Fibroblast of villous mesenchyme (primary cell): ENCODE measurements around the gene MAN2B2. TPM values are rescaled to one million over a fixed set of nuclear protein-coding genes. Genes with fewer than 3 reads are reported as not detected.

Source experiments
- DNase-seq: peaks from one replicate; pipeline ENCODE4 v3.0.0-alpha.2; 2010; ENCODE audit warnings: low read depth
- H3K4me3 ChIP-seq: 2 replicates; pipeline ENCODE4 v1.5.1; 2011; ENCODE audit warnings: low read depth, mild to moderate bottlenecking, low read length
- total RNA-seq: library from RNA; depleted of rRNA; stranded (reverse); fragments of >200 nt; gene quantifications from 2 replicates; pipeline ENCODE4 v1.2.3, GENCODE V29; 2012
- TF ChIP-seq, protein P1 (sequence below): IDR thresholded peaks from 2 replicates; pipeline ENCODE4 v1.5.1; 2012; ENCODE audit warnings: low read depth, mild to moderate bottlenecking, low read length; ENCODE audit not compliant: insufficient read depth

MAN2B2 gene
- total RNA-seq, 1 donor, result 14.2 TPM

DNA sequence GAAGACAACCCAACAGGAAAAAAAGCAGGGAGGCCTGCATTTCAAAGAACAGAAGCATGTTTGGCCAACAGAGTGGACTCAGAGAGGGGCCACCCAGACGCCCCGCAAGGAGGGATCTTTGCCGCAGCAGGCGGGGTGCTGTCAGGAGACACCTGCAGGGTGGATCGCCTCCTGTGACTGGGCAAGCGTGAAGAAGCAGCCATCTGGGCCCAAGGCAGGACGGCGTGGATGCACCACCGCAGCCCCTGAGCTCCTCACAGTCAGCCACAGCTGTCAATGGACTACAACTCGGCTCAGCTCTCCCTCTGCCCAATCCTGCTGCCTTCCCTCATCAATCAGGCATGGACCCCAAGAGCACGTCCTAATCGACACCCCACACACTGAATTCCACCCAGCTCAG, 32.0 kb upstream of the MAN2B2 start:
- H3K4me3 ChIP-seq, result no peak overlapping the region

DNA sequence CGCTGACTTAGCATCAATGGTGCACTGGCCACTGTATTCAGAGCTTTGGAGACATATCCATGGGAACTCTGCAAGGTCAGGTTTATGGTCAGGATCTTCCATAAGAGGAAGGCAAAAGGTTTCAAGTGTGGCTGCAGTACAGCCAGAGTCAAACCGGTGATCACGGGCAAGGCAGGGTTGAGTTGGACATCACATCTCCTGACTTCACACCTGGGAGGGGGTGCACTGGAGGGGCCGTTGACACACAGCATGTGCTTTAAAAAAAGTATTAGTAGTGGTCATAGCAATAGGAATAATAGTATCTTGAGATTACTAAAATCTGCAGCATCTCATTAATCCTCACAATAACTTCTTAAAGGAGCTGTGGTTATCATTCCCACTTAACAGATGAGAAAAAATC, 28.9 kb upstream of the MAN2B2 start:
- TF ChIP-seq, protein P1, sequence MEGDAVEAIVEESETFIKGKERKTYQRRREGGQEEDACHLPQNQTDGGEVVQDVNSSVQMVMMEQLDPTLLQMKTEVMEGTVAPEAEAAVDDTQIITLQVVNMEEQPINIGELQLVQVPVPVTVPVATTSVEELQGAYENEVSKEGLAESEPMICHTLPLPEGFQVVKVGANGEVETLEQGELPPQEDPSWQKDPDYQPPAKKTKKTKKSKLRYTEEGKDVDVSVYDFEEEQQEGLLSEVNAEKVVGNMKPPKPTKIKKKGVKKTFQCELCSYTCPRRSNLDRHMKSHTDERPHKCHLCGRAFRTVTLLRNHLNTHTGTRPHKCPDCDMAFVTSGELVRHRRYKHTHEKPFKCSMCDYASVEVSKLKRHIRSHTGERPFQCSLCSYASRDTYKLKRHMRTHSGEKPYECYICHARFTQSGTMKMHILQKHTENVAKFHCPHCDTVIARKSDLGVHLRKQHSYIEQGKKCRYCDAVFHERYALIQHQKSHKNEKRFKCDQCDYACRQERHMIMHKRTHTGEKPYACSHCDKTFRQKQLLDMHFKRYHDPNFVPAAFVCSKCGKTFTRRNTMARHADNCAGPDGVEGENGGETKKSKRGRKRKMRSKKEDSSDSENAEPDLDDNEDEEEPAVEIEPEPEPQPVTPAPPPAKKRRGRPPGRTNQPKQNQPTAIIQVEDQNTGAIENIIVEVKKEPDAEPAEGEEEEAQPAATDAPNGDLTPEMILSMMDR, result no peak
- DNase-seq, result no peak
- H3K4me3 ChIP-seq, result no peak overlapping the region

More for the DNA sequence above, 32.0 kb upstream of the MAN2B2 start:
- TF ChIP-seq, protein P1, result no peak
- DNase-seq, result no peak

DNA sequence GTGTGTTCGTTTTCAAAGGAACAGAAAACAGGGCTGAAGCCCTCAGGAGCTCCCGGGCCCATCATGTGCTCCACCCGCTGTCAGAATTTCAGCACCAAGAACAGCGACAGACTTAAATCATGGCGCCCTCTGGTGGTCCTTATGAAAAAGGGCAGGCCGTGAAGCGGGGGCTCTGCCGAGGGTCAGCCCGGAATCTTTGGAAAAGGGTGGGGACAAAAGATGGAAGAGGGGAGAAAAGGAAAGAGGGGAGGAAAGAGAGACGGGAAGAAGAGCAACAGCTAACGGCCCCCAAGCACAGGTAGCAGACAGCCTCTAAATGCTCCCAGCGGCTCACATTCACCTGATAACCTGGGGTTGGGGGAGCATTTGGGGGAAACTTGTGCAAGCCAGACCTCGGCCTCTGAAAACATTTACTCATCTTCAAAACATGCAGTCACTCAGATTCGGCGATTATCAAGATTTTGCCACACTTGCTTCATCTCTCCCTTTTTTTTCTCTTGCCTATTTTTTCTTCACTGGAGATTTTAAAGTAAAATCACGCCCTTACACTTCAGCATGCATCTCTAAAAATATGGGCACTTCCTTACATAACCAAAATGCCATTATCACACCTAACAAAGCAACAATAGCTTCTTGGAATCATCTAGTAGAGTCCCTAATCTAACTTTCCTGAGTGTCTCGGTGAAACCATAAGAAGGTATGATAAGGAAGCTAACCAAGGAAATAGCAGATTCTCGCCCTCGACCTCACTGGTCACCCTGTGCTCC, 28.1 kb upstream of the MAN2B2 start:
- H3K4me3 ChIP-seq, result no peak overlapping the region
- TF ChIP-seq, protein P1, result peak; percentile 91
- DNase-seq, result peak; percentile 75

DNA sequence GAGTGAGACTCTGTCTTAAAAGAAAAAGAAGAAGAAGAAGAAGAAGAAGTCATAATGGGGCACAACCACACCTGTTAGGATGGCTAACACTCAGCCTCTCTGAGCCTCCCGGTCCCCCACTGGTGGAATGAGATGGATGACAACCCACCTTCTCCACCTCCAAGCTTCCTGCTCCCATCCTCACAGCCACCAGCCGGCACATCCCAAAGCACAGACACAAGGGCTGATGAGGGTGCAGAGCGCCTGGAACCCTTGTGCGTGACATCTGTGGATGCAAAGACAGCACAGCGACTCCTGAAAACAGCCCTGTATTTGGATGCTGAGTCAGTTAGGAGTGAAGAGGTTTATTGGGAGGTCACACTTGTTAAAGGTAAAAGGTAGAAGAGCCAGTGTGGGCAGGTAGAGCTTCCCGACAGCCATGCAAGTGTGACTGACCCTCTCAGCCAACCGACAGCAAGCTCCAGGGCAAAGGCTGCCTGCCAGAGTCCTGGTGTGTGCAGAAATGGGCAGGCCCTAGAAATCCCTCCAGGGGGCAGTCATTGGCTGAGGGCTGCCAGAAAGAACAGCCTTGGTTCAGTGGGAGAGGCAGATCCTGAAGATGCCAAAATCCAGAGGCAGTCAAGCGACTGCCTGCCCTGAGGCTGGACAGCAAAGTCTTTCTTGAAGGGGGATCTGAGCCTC, 26.6 kb upstream of the MAN2B2 start:
- TF ChIP-seq, protein P1, result peak; percentile 52
- peak; percentile 36 for DNase-seq
- no peak overlapping the region for H3K4me3 ChIP-seq

DNA sequence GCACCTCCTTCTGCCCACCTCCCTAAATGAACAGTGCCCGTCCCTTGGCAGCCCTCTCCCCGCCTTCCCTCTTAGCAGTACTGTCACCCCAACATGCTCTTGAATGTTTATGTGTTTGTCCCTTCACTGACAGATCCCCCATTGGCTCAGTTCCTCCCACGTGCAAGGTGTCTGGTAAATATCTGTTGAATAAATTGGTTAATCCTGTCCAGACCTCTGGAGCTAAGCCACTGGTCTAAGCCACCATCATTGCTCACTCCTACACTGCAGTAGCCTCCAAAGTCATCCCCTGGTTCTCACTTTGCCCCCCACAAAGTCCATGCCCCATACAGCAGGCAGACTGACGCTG, 26.1 kb upstream of the MAN2B2 start:
- no peak for DNase-seq
- TF ChIP-seq, protein P1, result no peak
- H3K4me3 ChIP-seq, result no peak overlapping the region

DNA sequence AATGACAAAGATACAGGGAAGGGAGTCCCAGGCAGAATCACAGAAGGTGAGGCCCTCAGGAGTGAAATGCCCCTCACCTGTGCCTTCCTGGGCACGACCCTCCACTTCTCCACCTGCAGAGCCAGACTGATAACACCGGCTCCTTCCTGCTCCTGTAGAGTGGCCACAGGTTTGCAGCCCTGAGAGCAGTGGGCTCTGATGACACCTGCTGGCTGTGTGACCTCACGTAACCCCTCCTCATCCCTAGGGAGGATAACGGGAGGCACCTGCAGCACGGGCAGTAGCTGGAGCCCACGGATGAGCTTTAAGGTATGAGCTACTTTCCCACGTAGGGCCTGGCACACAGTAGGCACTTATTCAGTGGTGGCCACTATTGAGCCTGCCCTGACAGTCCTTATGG, 25.5 kb upstream of the MAN2B2 start:
- TF ChIP-seq, protein P1, result no peak
- no peak for DNase-seq

More for the DNA sequence above, 25.5 kb upstream of the MAN2B2 start:
- H3K4me3 ChIP-seq, result no peak overlapping the region
